Urinary bladder (tissue), 4 donors: ENCODE data around the gene DOCK4. TPM values are rescaled to one million over a fixed set of nuclear protein-coding genes. Genes with fewer than 3 reads are reported as not detected.
A peak's percentile ranks its signal among the peaks of the same experiment; 100 is the strongest.

Experiments used
- DNase-seq: peaks from one replicate; pipeline ENCODE4 v3.0.0-alpha.2; 2015; ENCODE audit errors: extremely low spot score
- H3K27ac ChIP-seq: one replicate; pipeline ENCODE4 v1.5.1; 2013; ENCODE audit warnings: low read depth, mild to moderate bottlenecking, moderate library complexity
- H3K36me3 ChIP-seq: one replicate; pipeline ENCODE4 v1.6.1; 2013; ENCODE audit warnings: mild to moderate bottlenecking, moderate library complexity; ENCODE audit not compliant: insufficient read depth
- H3K4me1 ChIP-seq: one replicate; pipeline ENCODE4 v1.6.1; 2013; ENCODE audit warnings: mild to moderate bottlenecking, moderate library complexity; ENCODE audit not compliant: insufficient read depth
- H3K4me3 ChIP-seq: one replicate; pipeline ENCODE4 v1.5.1; 2013; ENCODE audit warnings: low read depth, low read length
- WGBS: extraction: QIAGEN DNeasy Blood & Tissue Kit; methylation state at CpG from one replicate; pipeline ENCODE4 v1.1.7; 2013; 5-methylcytosine and 5-hydroxymethylcytosine counted together
- polyA plus RNA-seq: library from polyadenylated mRNA; stranded (reverse); fragments of 200-250 nt; gene quantifications from one replicate; pipeline ENCODE4 v1.2.3, GENCODE V29; 2013
- total RNA-seq: library from RNA; depleted of rRNA; stranded (reverse); fragments of >200 nt; gene quantifications from one replicate; pipeline ENCODE4 v1.2.3, GENCODE V29; 2014
- donor health status: healthy with polysubstance abuse.
- donor health status: healthy.

The DOCK4 gene
- total and polyA plus RNA-seq, 2 donors, result 5.9 to 46.5 TPM

- Histone ChIP-seq H3K36me3 (no peaks in the 10 kb centered on the region), H3K4me1 (no peaks in the 10 kb centered on the region), H3K4me3 (no peak overlapping the region), H3K27ac (peak overlapping the region; percentile 52)
- DNase-seq, result no peak
- 81% methylated on average over 15 of the region's 15 CpGs for WGBS
Observed at GRCh38 chr7:111954474-111955381, 251.5 kb downstream of the DOCK4 start.

GRCh38 chr7:111954056-111954455, 252.1 kb downstream of the DOCK4 start:
- no peaks in the 10 kb centered on the region for H3K36me3 ChIP-seq
- peak overlapping the region; percentile 52 for H3K27ac ChIP-seq
- no peaks in the 10 kb centered on the region for H3K4me1 ChIP-seq
- 96% methylated on average over 5 of the region's 5 CpGs for WGBS
- H3K4me3 ChIP-seq, result no peak overlapping the region
- no peak for DNase-seq

GRCh38 chr7:111953611-111954010, 252.6 kb downstream of the DOCK4 start:
- peak; percentile 25 for DNase-seq
- Histone ChIP-seq H3K4me1 (no peaks in the 10 kb centered on the region), H3K27ac (no peak overlapping the region), H3K36me3 (no peaks in the 10 kb centered on the region), H3K4me3 (no peak overlapping the region)
- WGBS, result 11% methylated on average over 1 of the region's 1 CpG

GRCh38 chr7:111952783-111953182, 253.4 kb downstream of the DOCK4 start:
- Histone ChIP-seq H3K4me3 (no peak overlapping the region), H3K27ac (no peak overlapping the region), H3K36me3 (no peaks in the 10 kb centered on the region), H3K4me1 (no peaks in the 10 kb centered on the region)
- 87% methylated on average over 4 of the region's 4 CpGs for WGBS
- DNase-seq, result no peak

GRCh38 chr7:111951052-111951451, 255.1 kb downstream of the DOCK4 start:
- no peak for DNase-seq
- Histone ChIP-seq H3K4me1 (no peaks in the 10 kb centered on the region), H3K27ac (no peak overlapping the region), H3K36me3 (no peaks in the 10 kb centered on the region), H3K4me3 (no peak overlapping the region)

GRCh38 chr7:111942450-111943081, 263.6 kb downstream of the DOCK4 start:
- no peak for DNase-seq
- H3K27ac ChIP-seq, result no peak overlapping the region
- no peak overlapping the region for H3K4me3 ChIP-seq
- WGBS, result 96% methylated on average over 5 of the region's 5 CpGs
- H3K36me3 ChIP-seq, result peaks cover 4% of the 10 kb centered on the region
- no peaks in the 10 kb centered on the region for H3K4me1 ChIP-seq

GRCh38 chr7:111937163-111937562, 269.0 kb downstream of the DOCK4 start:
- no peaks in the 10 kb centered on the region for H3K4me1 ChIP-seq
- 98% methylated on average over 1 of the region's 1 CpG for WGBS
- peaks cover 4% of the 10 kb centered on the region for H3K36me3 ChIP-seq
- no peak overlapping the region for H3K4me3 ChIP-seq
- DNase-seq, result no peak
- H3K27ac ChIP-seq, result no peak overlapping the region

- H3K36me3 ChIP-seq, result peaks cover 4% of the 10 kb centered on the region
- WGBS, result 89% methylated on average over 4 of the region's 4 CpGs
- no peak overlapping the region for H3K27ac ChIP-seq
- no peaks in the 10 kb centered on the region for H3K4me1 ChIP-seq
- DNase-seq, result no peak
- H3K4me3 ChIP-seq, result no peak overlapping the region
Observed at GRCh38 chr7:111933609-111934008, 272.6 kb downstream of the DOCK4 start.

GRCh38 chr7:111931958-111932357, 274.2 kb downstream of the DOCK4 start:
- 91% methylated on average over 1 of the region's 1 CpG for WGBS
- DNase-seq, result no peak
- H3K4me1 ChIP-seq, result no peaks in the 10 kb centered on the region
- no peak overlapping the region for H3K27ac ChIP-seq
- no peaks in the 10 kb centered on the region for H3K36me3 ChIP-seq
- H3K4me3 ChIP-seq, result no peak overlapping the region

GRCh38 chr7:111931016-111931517, 275.1 kb downstream of the DOCK4 start:
- no peak for DNase-seq
- 85% methylated on average over 3 of the region's 3 CpGs for WGBS
- H3K27ac ChIP-seq, result no peak overlapping the region

GRCh38 chr7:111929264-111929663, 276.9 kb downstream of the DOCK4 start:
- H3K27ac ChIP-seq, result no peak overlapping the region
- H3K36me3 ChIP-seq, result no peaks in the 10 kb centered on the region
- H3K4me3 ChIP-seq, result no peak overlapping the region
- DNase-seq, result no peak
- no peaks in the 10 kb centered on the region for H3K4me1 ChIP-seq

More at GRCh38 chr7:111931016-111931517, 275.1 kb downstream of the DOCK4 start:
- Histone ChIP-seq H3K4me1 (no peaks in the 10 kb centered on the region), H3K36me3 (no peaks in the 10 kb centered on the region), H3K4me3 (no peak overlapping the region)

- H3K4me3 ChIP-seq, result no peak overlapping the region
- DNase-seq, result no peak
Observed at GRCh38 chr7:111927353-111928019, 278.7 kb downstream of the DOCK4 start.

GRCh38 chr7:111920329-111920728, 285.9 kb downstream of the DOCK4 start:
- Histone ChIP-seq H3K4me3 (no peak overlapping the region), H3K4me1 (no peaks in the 10 kb centered on the region), H3K36me3 (no peaks in the 10 kb centered on the region), H3K27ac (no peak overlapping the region)
- WGBS, result 70% methylated on average over 1 of the region's 1 CpG
- no peak for DNase-seq

More at GRCh38 chr7:111927353-111928019, 278.7 kb downstream of the DOCK4 start:
- 78% methylated on average over 4 of the region's 4 CpGs for WGBS
- Histone ChIP-seq H3K36me3 (no peaks in the 10 kb centered on the region), H3K27ac (no peak overlapping the region), H3K4me1 (no peaks in the 10 kb centered on the region)
